GM04503 (cell line): ENCODE results near the gene UBE2E2.

Experiments used
- DNase-seq: peaks from one replicate; pipeline ENCODE4 v3.0.0-alpha.2; 2012; ENCODE audit warnings: low read depth

Gene UBE2E2

DNA sequence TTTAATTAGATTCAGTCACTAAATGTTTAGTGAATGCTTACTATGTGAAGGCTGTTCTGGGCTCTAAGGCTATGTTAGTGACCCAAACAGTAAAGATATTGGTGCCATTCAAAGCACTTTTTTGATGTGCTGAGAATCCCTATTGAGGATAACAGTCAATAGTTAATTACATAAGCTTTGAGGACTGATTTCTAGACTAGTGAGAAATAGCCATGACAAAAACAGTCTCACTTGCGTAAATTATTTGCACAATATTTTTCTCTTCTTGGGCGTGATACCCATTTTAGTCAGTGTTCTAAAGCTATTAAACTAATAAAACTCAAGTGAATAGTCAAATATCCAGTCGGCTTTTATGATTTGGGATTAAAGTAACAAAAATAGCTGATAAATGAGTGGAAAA, 74.6 kb downstream of the UBE2E2 start:
- DNase-seq = no peak

DNA sequence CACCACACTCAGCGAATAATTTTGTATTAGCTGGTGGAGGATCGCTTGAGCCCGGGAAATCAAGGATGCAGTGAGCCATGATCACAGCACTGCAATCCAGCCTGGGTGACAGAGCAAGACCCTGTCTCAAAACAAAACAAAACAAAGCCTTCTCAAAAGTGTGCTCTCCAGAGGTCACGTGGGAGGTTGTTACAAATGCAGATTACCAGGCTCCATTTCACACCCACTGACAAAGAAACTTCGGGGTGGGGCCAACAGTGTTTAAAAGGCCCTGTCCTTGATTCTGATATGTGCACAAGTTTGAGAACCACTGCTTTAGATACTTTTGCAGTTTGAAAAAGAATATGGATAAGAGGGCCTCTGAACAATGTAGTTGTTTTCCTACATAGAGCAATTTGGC, 80.5 kb downstream of the UBE2E2 start:
- no peak for DNase-seq

DNA sequence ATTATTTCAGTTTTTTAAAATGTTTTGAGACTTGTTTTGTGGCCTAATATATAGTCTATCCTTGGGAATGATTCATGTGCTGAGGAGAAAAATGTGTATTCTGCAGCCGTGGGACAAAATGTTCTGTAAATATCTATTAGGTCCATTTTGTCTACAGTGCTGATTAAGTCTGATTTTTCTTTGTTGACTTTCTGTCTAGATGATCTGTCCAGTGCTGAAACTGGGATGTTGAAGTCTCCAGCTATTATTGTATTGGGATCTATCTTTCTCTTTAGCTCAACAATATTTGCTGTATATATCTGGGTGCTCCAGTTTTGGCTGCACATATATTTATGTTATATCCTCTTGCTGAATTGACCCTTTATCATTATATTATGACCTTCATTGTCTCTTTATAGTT, 85.2 kb downstream of the UBE2E2 start:
- DNase-seq = no peak

DNA sequence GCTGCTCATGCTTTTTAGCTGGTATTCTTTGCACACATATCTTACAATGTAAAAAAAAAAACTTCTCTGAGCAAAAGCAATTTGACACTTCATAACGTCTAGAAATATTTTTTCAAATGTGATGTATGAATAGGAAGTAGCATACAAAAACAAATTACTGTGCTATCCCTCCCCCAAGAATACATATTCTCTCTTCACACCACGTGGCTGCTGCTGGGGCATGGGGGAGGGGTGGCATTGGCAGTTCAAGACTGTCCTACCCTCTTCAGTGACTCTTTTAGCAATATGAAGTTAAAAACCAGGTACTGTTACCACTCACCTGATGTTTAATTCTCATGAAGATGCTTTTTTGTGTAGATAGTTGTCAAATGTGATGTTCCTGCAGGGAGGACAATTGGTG, 85.6 kb downstream of the UBE2E2 start:
- DNase-seq = no peak

DNA sequence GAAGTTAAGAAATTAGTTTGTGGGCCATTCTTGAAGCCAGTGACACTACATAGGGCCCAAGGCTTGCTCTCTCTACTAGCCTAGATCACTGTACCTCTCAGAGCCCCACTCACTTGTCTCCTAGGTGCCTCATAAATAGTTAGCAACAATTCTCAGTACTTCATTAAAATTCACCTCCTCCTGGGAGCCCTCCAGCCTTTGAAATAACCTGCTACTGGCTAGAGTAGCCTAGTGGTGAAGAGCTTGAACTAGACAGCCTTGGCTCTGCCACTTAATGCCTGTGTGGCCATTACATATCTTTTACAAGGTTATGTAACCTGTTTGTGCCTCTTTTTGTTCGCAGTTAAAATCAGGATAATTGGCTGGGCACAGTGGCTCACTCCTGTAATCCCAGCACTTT, 89.3 kb downstream of the UBE2E2 start:
- no peak for DNase-seq

DNA sequence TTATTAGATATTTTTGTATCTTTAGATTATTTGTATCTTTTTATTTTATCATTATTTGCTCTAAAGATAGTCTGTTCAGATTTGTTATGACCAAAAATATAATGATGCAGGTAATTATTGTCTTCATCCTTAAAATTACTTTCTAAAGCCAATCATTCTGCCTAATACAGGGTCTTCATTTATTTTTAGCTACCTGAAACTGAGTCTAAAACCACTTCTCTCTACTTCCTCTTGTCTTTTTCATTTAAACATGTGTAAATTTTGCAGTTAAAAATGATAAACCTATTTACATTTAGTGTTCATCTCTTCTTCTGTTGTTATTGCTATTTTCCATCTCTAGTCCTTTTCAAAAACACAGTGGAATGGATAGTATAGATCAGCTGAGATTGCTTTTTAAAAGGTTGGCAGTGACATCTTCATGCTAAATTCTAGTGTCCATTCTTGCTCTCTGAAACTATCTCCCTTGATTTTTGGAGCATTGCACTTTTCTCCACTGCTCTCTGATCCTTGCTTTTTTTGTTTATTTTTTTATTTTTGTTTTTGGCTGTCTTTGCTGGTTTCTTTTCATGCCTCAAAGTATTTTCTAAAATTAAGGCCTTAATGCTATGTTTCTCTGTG, 91.8 kb downstream of the UBE2E2 start:
- no peak for DNase-seq

DNA sequence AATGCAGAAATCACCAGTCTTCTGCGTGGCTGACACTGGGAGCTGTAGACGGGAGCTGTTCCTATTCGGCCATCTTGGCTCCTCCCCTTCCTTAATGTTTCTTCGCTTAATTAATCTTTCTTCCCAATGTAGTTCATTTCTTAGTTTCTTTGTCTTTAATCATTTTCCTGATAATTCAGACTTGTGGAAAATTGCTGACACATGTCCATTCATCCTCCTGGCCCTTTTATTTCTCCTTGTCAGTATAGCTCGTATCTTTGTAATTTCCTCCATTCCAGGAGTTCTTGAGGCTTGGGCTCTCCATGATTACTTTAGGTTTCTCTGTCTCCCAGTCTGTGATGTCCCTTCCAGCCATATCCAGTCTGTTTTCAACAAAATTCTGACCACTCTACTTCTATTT, 98.7 kb downstream of the UBE2E2 start:
- DNase-seq = no peak

DNA sequence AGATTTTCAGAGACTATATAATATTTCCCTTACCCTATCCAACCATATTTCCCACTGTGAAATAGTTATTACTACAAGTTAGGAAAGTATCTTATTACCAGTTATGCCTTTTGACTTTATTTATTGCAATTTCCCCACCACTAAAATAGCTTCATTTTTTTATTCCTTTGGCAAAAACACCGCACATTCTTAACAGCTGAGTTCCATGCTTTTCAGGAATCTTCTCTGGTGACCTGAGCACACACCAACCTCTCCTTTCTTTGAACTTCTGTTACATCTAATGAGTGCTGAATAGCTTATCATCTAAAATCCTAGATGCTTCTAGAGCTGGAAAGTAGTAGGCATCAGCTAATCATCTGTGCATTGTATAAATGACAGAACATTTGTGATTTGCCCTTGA, 99.1 kb downstream of the UBE2E2 start:
- no peak for DNase-seq

DNA sequence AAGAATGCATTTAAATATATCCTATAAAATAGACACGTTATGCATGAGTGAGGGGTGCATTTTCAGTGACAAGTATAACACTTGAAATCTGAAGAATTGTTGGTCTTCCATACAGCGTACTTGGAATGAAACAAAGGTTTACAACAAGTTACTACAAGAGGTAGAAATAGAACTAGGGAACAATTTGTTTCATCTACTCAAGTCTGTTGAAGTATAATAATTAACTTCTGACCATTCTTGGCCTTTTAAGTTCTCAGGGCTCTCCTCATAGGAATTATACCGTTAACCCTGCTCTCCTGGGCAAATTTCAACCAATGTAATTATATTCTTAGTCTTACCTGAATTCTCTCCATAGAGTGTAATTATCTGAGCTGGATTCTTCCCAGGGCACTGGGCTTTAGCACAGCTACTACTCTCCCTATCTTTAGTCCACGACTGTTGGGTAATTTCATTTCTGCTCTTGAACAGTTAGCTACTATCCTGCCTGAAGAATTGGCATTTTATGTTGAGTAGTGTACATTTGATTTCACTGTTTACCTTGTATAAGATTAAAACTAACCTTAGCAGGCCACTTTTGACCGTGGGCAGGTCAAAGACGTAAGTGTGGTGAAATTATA, 100.6 kb downstream of the UBE2E2 start:
- no peak for DNase-seq

DNA sequence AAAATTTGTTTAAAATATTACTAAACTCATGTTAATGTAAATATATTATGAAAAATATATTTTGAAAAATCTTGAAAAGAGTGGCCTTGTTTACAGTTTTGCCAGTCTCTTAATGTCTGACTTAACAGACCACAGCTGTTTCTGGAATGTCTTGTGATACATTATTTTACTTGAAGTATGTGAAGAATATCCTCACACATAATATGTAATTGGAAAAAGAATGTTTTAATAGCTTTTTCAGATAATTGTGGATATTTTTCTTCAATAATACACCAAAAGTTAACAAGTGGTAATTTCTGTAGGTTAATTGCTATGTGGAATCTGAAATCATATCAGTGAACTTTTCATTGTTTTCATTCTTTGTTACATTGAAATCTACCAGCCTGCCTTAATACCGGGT, 101.3 kb downstream of the UBE2E2 start:
- DNase-seq = no peak

DNA sequence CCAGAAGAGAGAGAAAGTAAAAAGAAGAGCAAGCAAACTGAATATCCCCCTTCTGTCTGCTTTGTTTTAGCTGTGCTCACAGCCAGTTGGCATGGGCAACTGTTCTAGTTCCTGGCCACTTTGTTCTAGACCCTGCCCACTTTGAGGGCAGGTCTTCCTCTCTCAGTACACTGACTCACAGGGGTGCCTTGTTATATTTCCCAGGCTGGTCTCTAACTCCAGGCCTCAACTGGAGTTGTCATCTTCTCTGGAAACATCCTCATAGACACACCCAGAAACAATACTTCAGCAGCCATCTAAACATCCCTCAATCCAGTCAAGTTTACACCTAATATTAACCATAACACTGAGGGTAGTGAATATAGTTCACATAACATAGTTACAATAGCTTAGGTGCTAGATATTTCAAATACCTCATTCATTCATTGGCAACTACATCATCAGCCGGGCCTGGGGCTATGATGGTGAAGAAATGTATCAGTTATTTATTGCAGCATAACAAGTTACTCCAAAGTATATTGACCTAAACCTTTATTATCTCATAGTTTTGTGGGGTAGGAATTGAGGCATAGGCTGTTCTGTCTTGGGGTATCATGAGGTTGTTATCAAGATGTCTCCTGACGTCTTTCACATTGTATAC, 106.0 kb downstream of the UBE2E2 start:
- no peak for DNase-seq

DNA sequence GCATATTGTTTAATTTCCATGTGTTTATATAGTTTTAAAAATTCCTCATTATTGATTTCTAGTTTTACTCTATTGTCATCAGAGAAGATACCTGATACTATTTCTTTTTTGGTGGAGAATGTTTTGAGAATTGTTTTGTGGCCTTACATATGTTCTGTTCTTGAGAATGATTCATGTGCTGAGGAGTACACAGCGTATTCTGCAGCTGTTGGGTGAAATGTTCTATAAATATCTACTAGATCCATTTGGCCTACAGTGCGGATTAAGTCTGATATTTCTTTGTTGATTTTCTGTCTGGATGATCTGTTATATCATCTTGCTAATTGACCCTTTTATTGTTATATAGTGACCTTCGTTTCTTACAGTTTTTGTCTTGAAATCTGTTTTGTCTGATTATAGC, 109.7 kb downstream of the UBE2E2 start:
- no peak for DNase-seq

DNA sequence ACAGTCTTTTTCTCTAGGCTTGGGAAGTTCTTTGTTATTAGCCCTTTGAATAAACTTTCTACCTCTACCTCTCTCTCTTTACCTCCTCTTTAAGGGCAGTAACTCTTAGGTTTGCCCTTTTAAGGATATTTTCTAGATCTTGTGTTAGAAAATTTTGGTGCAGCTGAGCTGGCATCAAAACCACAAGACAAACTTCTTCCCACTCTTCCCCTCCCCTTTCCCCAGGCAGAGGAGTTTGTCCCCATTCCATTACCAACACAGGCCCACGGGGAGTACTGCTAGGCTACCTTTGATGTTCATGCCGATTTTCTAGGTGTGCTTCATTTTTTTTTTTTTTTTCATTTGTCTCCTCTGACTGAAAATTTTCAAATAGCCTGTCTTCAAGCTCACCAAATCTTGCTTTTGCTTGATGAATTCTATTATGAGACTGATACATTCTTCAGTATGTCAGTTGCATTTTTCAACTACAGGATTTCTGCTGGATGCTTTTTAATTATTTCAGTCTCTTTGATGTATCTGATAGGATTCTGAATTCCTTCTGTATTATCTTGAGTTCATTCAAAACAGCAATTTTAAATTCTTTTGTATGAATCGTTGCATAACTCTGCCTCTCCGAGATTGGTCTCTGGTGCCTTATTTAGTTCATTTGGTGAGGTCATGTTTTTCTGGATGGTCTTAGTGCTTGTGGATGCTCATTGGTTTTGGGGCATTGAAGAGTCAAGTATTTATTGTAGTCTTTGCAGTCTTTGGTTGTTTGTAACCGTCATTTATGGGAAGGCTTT, 112.0 kb downstream of the UBE2E2 start:
- no peak for DNase-seq

DNA sequence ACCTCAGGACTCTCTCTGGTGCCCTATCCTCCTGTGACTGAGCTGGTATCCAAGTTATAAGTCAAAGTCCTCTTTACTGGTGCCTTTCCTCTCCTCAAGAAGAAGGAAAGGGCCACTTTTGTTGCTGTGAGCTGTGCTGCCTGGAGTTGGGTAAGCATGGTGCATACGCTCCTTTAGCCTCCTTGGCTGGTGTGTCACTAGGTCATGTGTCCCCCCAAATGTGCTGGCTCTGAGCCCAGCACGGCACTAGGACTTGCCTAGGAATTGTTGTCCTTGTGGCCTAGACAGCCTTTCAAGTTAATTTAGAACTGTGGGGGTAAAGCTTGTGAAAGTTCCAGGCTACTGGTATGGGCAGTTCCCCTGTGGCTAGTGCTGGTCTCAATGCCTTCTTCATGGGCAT, 113.8 kb downstream of the UBE2E2 start:
- DNase-seq = no peak

DNA sequence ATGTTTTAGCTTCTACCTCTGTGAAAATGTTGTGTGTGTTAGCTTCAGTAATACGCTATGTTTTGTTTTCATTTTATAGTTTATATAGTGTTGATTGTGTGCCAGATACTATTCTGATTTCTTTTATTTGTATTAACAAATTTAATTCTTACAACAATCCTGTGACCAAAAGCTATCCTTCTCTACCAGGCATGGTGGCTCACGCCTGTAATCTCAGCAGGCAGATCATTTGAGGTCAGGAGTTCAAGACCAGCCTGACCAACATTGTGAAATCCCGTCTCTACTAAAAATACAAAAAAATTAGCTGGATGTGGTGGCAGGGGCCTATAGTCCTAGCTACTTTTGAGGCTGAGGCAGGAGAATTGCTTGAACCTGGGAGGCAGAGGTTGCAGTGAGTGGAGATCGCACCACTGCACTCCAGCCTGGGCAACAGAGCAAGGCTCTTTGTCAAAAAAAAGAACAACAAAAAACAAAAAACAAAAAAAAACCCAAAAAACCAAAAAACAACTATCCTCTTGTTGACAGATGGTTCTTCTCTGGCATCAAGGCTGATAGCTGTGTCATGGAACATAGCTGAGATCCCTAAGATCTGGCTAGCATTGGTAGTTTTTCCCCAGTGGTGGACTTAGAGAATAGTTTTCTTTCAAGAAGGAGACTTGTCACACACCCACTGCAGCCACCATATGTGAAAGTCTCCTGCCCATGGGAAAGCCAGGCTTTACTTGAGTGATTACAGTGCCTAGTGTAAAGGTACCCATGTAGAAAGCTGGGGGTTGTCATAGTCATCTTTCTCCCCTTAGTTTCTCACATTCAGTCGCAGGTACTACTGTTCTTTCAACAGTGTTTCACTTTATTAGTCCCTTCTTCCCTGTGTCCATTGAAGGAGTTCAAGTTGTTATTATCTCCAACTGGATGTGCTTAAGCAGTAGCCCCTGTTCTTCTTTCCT, 116.5 kb downstream of the UBE2E2 start:
- no peak for DNase-seq

DNA sequence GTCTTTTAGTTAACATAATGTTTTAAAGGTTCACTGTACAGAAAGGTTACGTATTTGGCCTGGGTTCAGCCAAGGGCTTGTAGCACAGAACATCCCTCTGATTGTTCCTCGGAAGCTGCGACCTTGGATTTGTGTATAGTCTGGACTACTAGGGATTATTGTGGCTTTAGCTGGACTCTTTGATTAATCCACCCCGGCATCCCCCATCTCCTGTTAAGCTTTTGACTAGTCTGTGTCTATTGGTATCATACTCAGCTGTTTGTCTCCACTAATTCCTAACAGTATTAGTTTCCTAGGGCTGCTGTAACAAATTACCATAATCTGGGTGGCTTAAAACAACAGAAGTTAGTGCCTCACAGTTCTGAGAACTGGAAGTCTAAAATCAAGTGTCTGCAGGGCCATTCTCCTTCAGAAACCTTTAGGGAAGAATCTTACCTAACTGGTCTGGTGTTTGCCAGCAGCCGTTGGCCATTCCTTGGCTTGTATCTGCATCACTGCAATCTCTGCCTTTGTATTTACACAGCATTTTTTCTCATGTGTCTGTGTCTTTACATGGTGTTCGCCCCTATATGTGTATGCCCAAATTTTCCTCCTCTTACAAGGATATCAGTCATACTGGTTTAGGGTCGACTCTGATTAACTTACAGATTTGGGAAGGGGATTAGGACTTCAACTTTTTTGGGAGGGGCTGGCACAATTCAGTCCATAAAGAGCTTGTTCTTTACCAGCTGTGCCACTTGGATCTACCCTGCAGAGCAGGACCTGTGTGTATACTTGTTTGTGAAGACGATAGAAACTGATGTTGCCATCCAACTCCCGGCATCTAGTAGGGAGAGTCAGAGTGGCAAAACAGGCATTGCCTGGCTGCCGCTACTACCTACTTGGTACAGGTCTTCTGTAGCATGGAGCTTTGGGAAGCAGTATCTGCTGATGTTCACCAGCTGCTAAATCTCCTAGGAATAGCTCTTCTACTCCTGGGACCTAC, 117.8 kb downstream of the UBE2E2 start:
- DNase-seq = no peak

DNA sequence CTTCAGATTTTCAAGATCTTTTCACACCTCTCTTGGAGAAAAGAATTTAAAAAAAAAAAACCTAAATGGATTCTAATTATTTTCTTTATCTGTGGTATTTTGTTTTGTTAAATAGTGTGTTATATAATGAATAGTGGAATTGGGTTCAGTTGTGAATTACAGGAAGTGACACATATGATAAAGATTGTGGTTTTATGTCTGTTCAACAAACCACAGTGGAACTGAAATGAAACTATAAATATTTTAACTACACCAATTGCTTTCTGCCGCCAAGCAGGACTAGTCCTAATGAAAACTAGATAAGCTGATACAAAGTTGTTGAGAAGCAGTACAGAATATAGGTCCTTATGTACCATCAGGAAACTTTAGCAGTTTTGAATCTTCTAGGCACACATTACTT, 121.6 kb downstream of the UBE2E2 start:
- DNase-seq = no peak

DNA sequence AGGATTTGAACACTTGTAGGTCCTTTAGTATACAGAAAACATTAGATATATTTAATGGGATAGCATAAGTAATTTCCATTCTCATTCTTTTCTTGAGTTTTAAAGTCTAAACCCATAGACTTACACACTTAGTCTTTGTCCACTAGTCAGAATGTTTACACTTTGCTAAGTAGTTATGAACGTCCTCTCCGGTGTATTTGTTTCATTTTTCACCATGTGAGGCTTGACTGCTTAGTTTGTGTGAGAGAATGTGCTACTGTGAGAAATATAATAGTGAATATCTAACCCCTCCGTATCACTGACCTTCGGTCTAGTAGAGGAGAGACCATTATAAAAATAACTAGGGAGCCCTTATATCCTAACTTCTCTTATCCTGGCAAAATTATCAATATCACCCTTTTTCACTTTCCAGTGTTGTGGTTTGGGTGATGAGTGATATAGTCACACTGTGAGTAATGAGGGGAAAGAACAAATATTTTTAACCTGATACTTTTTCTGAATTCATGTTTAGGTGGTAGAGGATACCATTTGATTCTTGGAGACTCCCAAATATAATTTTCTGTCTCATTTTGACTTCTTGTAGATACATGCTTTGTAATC, 122.4 kb downstream of the UBE2E2 start:
- DNase-seq = no peak

DNA sequence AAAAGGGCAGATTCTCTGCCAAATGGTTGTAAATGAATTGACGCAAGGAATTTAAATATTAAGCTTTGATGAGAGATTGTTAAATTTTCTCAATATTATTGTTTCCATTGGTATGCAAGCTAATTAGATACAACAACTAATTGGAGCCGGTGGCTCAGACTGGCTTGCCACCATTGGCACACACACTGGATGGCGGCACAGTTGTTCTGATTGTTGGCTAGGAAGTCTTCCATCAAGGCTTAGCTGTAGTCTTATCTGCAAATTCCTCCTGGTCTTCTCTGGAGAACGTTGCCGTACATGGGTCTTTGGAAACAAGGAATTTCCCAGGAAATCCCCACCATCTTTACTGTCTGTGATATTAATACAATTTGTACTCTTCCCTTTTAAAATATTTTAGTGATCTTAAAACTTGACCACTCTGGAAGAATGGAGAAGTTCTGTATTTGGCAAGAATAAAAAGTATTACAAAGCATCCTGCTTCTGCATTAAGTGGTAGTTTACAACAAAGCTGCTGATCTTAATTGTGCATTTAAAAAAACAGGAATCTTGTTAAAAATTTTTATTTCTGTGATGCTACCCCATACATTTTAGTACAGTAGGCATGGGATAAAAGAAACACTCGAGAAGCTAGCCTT, 126.5 kb downstream of the UBE2E2 start:
- no peak for DNase-seq

DNA sequence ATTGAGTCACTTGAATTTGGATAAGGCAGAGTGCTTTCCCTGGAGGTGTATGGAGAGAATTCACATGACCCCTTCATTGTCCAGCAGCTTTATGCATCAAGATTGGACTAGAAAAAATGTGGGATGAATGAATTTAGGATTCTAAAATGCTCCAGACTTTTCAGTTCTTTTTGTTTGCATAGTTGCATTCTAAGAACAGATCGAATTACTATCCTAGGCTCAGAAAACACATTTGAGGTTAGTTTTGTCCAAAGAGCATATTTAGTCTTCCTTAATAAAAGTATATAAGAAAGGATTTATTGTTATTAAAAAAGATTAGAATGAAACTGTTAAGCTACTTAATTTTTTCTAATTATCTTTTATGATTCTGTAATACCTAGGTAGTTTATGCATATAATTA, 127.4 kb downstream of the UBE2E2 start:
- no peak for DNase-seq
